HepG2 (cell line): ENCODE results near the gene TNKS1BP1. TPM values are rescaled to one million over a fixed set of nuclear protein-coding genes. Genes with fewer than 3 reads are reported as not detected.

Experiments used
- ATAC-seq: fragments of 200-7000 bp; cut with Tn5 transposase; 3 replicates; pipeline ENCODE4 v1.9.1; 2020; ENCODE audit warnings: mild to moderate bottlenecking, moderate library complexity
- BruUV-seq: library from RNA; stranded (reverse); fragments of 400-500 nt; replicated peaks from 2 replicates; lab custom pipeline; 2021; lab: Mats Ljungman, UMichigan
- CTCF ChIA-PET: fragments of 300-600 bp; formaldehyde crosslinking; extraction: SDS; loops from one replicate; lab custom pipeline; 2021; ENCODE audit warnings: low total read pairs, inconsistent platforms, low intra/inter-chr PET ratio; lab: Yijun Ruan, JAX
- POLR2A ChIA-PET: fragments of 350-600 bp; sonication (Branson Sonifier 250); formaldehyde crosslinking; loops from one replicate; lab custom pipeline; 2020; ENCODE audit warnings: antibody characterized with exemption, inconsistent platforms; lab: Yijun Ruan, JAX
- DNase-seq: peaks from one replicate; pipeline ENCODE4 v3.0.0-alpha.2; 2015; ENCODE audit warnings: low spot score
- FAIRE-seq: peaks from 3 replicates; lab custom pipeline; 2011; peaks lifted over from hg19 to GRCh38; lab: Jason Lieb, UNC
- H2AFZ ChIP-seq: one replicate; pipeline ENCODE4 v1.6.1; 2011; ENCODE audit warnings: low read length, inconsistent platforms
- H3K27ac ChIP-seq: fragments of 300-600 bp; 3 replicates; pipeline ENCODE4 v1.8.0; 2011; ENCODE audit warnings: mixed run types, mild to moderate bottlenecking, mixed read lengths, low read length, inconsistent platforms; ENCODE audit not compliant: insufficient read depth; ENCODE audit errors: extremely low read length
- H3K27me3 ChIP-seq, 2 experiments: fragments of 200-600 bp in 1 of 2; 2 replicates in 1 of 2; 3 replicates in 1 of 2; pipeline versions ENCODE4 v1.6.0 to v1.8.0; 2011; ENCODE audit warnings: low read length in 2 of 2, mild to moderate bottlenecking in 2 of 2, moderate library complexity in 2 of 2, inconsistent platforms in 1 of 2; ENCODE audit not compliant: insufficient read depth in 2 of 2, control insufficient read depth in 1 of 2
- H3K36me3 ChIP-seq, 2 experiments: fragments of 200-600 bp in 1 of 2; replicated peaks in 1 of 2; 2 replicates in 1 of 2; 3 replicates in 1 of 2; pipeline versions ENCODE4 v1.5.1 to v1.8.0; 2011; ENCODE audit warnings: low read length in 2 of 2, inconsistent platforms in 1 of 2; ENCODE audit not compliant: insufficient read depth in 2 of 2, control insufficient read depth in 1 of 2
- H3K4me1 ChIP-seq: 2 replicates; pipeline ENCODE4 v1.5.1; 2012; ENCODE audit warnings: low read length, inconsistent platforms; ENCODE audit not compliant: insufficient read depth
- H3K4me2 ChIP-seq: 2 replicates; pipeline ENCODE4 v1.6.0; 2011; ENCODE audit warnings: low read depth, low read length, inconsistent platforms
- H3K4me3 ChIP-seq, 3 experiments: fragments of 200-600 bp in 1 of 3; sonication (generic), shearing (Covaris generic) in 1 of 3; replicated peaks in 1 of 3; 2 replicates each; pipeline ENCODE4 v1.5.1; 2011 to 2016; ENCODE audit warnings: low read length in 3 of 3, inconsistent platforms in 2 of 3, low read depth in 2 of 3, mild to moderate bottlenecking in 2 of 3, control low read depth in 1 of 3, mixed read lengths in 1 of 3; ENCODE audit not compliant: insufficient read depth in 1 of 3
- H3K79me2 ChIP-seq: one replicate; pipeline ENCODE4 v1.6.1; 2011; ENCODE audit warnings: low read length, inconsistent platforms; ENCODE audit not compliant: insufficient read depth
- H3K9ac ChIP-seq: 2 replicates; pipeline ENCODE4 v1.6.0; 2011; ENCODE audit warnings: mild to moderate bottlenecking, low read depth, low read length, inconsistent platforms; ENCODE audit not compliant: insufficient read depth
- H3K9me3 ChIP-seq: 2 replicates; pipeline ENCODE4 v1.5.1; 2012; ENCODE audit warnings: mild to moderate bottlenecking, low read length
- H4K20me1 ChIP-seq: 2 replicates; pipeline ENCODE4 v1.6.0; 2011; ENCODE audit warnings: inconsistent platforms, mild to moderate bottlenecking, low read length, moderate library complexity; ENCODE audit not compliant: insufficient read depth
- ARHGAP35 ChIP-seq: sonication (generic); formaldehyde crosslinking; IDR thresholded peaks from 2 replicates; pipeline ENCODE4 v1.9.0; 2022; ENCODE audit warnings: mild to moderate bottlenecking, inconsistent platforms, moderate library complexity, missing genetic modification reagents, borderline replicate concordance
- CEBPB ChIP-seq: IDR thresholded peaks from 2 replicates; pipeline ENCODE4 v1.6.1; 2011; ENCODE audit warnings: low read depth, low read length, improper control_type of control experiment, borderline replicate concordance
- CEBPG ChIP-seq: IDR thresholded peaks from 2 replicates; pipeline ENCODE4 v1.6.1; 2016
- HES4 ChIP-seq: sonication (generic); formaldehyde crosslinking; IDR thresholded peaks from 2 replicates; pipeline ENCODE4 v1.9.0; 2021; ENCODE audit warnings: mild to moderate bottlenecking, missing genetic modification reagents, borderline replicate concordance
- JUN ChIP-seq: sonication (generic); formaldehyde crosslinking; IDR thresholded peaks from 2 replicates; pipeline ENCODE4 v1.4.0; 2020; ENCODE audit warnings: mild to moderate bottlenecking, missing genetic modification reagents
- MBD4 ChIP-seq: IDR thresholded peaks from 2 replicates; pipeline ENCODE4 v1.6.1; 2012; ENCODE audit warnings: low read length, inconsistent platforms, borderline replicate concordance
- XBP1 ChIP-seq: sonication (generic); formaldehyde crosslinking; IDR thresholded peaks from 2 replicates; pipeline ENCODE4 v1.5.0; 2020; ENCODE audit warnings: missing genetic modification reagents
- ZFYVE20 ChIP-seq: sonication (generic); formaldehyde crosslinking; IDR thresholded peaks from 2 replicates; pipeline ENCODE4 v1.8.0; 2023; ENCODE audit warnings: low read depth, mild to moderate bottlenecking, moderate library complexity, missing genetic modification reagents, borderline replicate concordance
- ZNF660 ChIP-seq: sonication (generic); formaldehyde crosslinking; IDR thresholded peaks from 2 replicates; pipeline ENCODE4 v1.5.1; 2020; ENCODE audit warnings: mild to moderate bottlenecking, low read depth, missing genetic modification reagents, borderline replicate concordance
- WGBS: methylation state at CpG from one replicate; pipeline ENCODE4 v1.1.6; 2017; ENCODE audit warnings: low lambda C conversion rate; 5-methylcytosine and 5-hydroxymethylcytosine counted together
- in situ Hi-C: cut with HindIII; loops from 2 replicates; pipeline ENCODE4 v1.10.0; 2017; ENCODE audit warnings: low pct_unique_long_range_greater_than_20kb; ENCODE audit not compliant: extremely low pct_ligation_motif_present
- intact Hi-C: fragments of 100-400 bp; cut with micrococcal nuclease; formaldehyde crosslinking; loops from one replicate; pipeline ENCODE4 v1.10.0; 2022; ENCODE audit not compliant: unreplicated experiment
- polyA plus RNA-seq, 8 experiments: library from polyadenylated mRNA; depleted of rRNA in 3 of 8; stranded (reverse) in 7 of 8; unstranded in 1 of 8; fragments of >200 nt; fragmentation: Illumina TruSeq in 4 of 8; extraction: Trizol in 4 of 8; gene quantifications; 2 replicates each; pipeline versions ENCODE4 v1.2.1 to v1.2.3, GENCODE V29; 2011 to 2016; ENCODE audit warnings: low read depth in 4 of 8, missing spikeins in 1 of 8, mixed read lengths in 1 of 8; ENCODE audit not compliant: insufficient read depth in 1 of 8
- total RNA-seq, 5 experiments: library from RNA; depleted of rRNA; stranded (reverse); fragments of >200 nt; fragmentation: Illumina TruSeq; extraction: Trizol; gene quantifications; 2 replicates each; pipeline ENCODE4 v1.2.3, GENCODE V29; 2016; ENCODE audit warnings: low read depth in 1 of 5
- TF ChIP-seq, protein P1 (sequence below): sonication (generic); formaldehyde crosslinking; IDR thresholded peaks from 2 replicates; pipeline ENCODE4 v1.4.0; 2020; ENCODE audit warnings: missing genetic modification reagents, borderline replicate concordance
- TF ChIP-seq, protein P2 (sequence below): IDR thresholded peaks from 2 replicates; pipeline ENCODE4 v1.6.1; 2012; ENCODE audit warnings: low read length, improper control_type of control experiment
- TF ChIP-seq, protein P3 (sequence below): sonication (generic); formaldehyde crosslinking; IDR thresholded peaks from 2 replicates; pipeline ENCODE4 v1.9.0; 2021; ENCODE audit warnings: missing genetic modification reagents, borderline replicate concordance

Gene TNKS1BP1
- total and polyA plus RNA-seq, 2 of the 13 experiments (the other 11 are each of a cell fraction or from before 2014, with no cell fraction given), result 13.7 to 15.0 TPM

DNA sequence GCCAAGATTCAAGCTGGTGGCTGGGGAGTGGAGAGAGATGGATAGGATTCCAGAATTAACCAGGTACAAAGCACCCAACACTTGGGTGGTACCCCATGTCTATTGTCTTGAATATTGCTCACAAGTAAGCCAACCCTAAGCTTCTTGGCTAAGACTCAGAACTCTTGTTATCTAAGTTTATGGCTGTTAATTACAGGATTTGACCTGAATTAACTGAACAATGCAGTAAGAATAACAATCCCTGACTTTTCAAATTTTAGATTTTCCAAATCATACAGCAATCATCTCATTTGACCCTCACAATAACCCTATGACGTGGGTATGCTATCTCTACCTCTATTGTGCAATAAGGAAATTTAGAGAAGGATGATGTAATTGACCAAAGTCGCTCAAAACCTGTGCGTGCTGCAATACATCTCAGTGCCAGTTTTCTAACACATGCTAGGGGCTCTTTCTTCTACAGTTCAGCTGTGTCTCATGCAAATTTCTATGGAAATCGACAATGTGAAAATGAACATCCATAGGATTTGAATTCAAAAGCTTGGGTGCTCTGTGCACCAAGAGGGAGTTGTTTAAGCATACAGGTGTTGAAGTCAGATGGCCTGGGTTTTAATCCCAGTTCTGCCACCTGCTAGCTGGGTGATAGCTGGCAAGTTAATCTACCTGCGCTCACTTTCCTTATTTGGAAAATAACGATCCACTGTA is 47.6 kb downstream of the TNKS1BP1 start:
- H3K4me2 ChIP-seq, result no peak overlapping the region

More for the DNA sequence above, 47.6 kb downstream of the TNKS1BP1 start:
- ChIA-PET CTCF (no interaction called here), POLR2A (no interaction called here)
- TF ChIP-seq CEBPG (CRISPR knock-in tag) (0 out of 2 replicates have a peak, but pooled peaks have one; percentile 5), ZNF660 (CRISPR knock-in tag) (no peak), ZFYVE20 (CRISPR knock-in tag) (no peak), ARHGAP35 (CRISPR knock-in tag) (no peak), XBP1 (CRISPR knock-in tag) (no peak), CEBPB (peak; percentile 71), HES4 (CRISPR knock-in tag) (no peak), JUN (no peak), MBD4 (no peak)
- TF ChIP-seq, protein P1, sequence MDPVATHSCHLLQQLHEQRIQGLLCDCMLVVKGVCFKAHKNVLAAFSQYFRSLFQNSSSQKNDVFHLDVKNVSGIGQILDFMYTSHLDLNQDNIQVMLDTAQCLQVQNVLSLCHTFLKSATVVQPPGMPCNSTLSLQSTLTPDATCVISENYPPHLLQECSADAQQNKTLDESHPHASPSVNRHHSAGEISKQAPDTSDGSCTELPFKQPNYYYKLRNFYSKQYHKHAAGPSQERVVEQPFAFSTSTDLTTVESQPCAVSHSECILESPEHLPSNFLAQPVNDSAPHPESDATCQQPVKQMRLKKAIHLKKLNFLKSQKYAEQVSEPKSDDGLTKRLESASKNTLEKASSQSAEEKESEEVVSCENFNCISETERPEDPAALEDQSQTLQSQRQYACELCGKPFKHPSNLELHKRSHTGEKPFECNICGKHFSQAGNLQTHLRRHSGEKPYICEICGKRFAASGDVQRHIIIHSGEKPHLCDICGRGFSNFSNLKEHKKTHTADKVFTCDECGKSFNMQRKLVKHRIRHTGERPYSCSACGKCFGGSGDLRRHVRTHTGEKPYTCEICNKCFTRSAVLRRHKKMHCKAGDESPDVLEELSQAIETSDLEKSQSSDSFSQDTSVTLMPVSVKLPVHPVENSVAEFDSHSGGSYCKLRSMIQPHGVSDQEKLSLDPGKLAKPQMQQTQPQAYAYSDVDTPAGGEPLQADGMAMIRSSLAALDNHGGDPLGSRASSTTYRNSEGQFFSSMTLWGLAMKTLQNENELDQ (CRISPR knock-in tag), result no peak
- TF ChIP-seq, protein P2, sequence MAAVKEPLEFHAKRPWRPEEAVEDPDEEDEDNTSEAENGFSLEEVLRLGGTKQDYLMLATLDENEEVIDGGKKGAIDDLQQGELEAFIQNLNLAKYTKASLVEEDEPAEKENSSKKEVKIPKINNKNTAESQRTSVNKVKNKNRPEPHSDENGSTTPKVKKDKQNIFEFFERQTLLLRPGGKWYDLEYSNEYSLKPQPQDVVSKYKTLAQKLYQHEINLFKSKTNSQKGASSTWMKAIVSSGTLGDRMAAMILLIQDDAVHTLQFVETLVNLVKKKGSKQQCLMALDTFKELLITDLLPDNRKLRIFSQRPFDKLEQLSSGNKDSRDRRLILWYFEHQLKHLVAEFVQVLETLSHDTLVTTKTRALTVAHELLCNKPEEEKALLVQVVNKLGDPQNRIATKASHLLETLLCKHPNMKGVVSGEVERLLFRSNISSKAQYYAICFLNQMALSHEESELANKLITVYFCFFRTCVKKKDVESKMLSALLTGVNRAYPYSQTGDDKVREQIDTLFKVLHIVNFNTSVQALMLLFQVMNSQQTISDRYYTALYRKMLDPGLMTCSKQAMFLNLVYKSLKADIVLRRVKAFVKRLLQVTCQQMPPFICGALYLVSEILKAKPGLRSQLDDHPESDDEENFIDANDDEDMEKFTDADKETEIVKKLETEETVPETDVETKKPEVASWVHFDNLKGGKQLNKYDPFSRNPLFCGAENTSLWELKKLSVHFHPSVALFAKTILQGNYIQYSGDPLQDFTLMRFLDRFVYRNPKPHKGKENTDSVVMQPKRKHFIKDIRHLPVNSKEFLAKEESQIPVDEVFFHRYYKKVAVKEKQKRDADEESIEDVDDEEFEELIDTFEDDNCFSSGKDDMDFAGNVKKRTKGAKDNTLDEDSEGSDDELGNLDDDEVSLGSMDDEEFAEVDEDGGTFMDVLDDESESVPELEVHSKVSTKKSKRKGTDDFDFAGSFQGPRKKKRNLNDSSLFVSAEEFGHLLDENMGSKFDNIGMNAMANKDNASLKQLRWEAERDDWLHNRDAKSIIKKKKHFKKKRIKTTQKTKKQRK, result no peak
- TF ChIP-seq, protein P3, sequence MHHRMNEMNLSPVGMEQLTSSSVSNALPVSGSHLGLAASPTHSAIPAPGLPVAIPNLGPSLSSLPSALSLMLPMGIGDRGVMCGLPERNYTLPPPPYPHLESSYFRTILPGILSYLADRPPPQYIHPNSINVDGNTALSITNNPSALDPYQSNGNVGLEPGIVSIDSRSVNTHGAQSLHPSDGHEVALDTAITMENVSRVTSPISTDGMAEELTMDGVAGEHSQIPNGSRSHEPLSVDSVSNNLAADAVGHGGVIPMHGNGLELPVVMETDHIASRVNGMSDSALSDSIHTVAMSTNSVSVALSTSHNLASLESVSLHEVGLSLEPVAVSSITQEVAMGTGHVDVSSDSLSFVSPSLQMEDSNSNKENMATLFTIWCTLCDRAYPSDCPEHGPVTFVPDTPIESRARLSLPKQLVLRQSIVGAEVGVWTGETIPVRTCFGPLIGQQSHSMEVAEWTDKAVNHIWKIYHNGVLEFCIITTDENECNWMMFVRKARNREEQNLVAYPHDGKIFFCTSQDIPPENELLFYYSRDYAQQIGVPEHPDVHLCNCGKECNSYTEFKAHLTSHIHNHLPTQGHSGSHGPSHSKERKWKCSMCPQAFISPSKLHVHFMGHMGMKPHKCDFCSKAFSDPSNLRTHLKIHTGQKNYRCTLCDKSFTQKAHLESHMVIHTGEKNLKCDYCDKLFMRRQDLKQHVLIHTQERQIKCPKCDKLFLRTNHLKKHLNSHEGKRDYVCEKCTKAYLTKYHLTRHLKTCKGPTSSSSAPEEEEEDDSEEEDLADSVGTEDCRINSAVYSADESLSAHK, result no peak
- no peak for DNase-seq
- FAIRE-seq, result no peak
- ATAC-seq, result no peak
- Histone ChIP-seq H4K20me1 (no peaks in the 10 kb centered on the region), H3K9ac (no peak overlapping the region), H3K9me3 (peaks cover 7% of the 10 kb centered on the region; the same call in 1 of the 2 replicates), H3K4me3 (no peak overlapping the region), H2AFZ (no peak overlapping the region), H3K27me3 (peaks cover 0 to 8% of the 10 kb centered on the region in 2 experiments; a peak in 2 of 5 replicates), H3K4me1 (0 out of 2 replicates have a peak, but pooled peaks cover 5% of the 10 kb centered on the region), H3K27ac (no peak overlapping the region), H3K36me3 (no peaks in the 10 kb centered on the region), H3K79me2 (no peaks in the 10 kb centered on the region)
- 18% methylated on average over 6 of the region's 6 CpGs for WGBS
- BruUV-seq, result no TSS peak
- intact Hi-C loops, result loop anchor here (5.0 kb wide), 1 partner anchor 70 kb away; no protein-coding TSS in a partner anchor
- in situ Hi-C loops, result no loop called here
